Endothelial cell of umbilical vein (primary cell): ENCODE measurements around the gene CLRN1. TPM values are rescaled to one million over a fixed set of nuclear protein-coding genes. Genes with fewer than 3 reads are reported as not detected.

Experiments
- BruUV-seq: library from RNA; stranded (reverse); fragments of 400-500 nt; replicated peaks from 2 replicates; lab custom pipeline; 2021; lab: Mats Ljungman, UMichigan
- CTCF ChIA-PET: fragments of 300-600, 350-600 bp; sonication (Branson Sonifier 250); formaldehyde crosslinking; loops from one replicate; lab custom pipeline; 2021; ENCODE audit warnings: antibody characterized with exemption, inconsistent platforms; lab: Charles Lee
- POLR2A ChIA-PET: fragments of 300-600, 350-600 bp; sonication (Branson Sonifier 250); formaldehyde crosslinking; loops from one replicate; lab custom pipeline; 2021; ENCODE audit warnings: antibody characterized with exemption, inconsistent platforms; lab: Charles Lee
- DNase-seq: peaks from one replicate; pipeline ENCODE4 v3.0.0-alpha.2; 2011; ENCODE audit warnings: low read depth, low spot score
- FAIRE-seq: peaks from 2 replicates; lab custom pipeline; 2011; peaks lifted over from hg19 to GRCh38; lab: Jason Lieb, UNC
- H2AFZ ChIP-seq: 2 replicates; pipeline ENCODE4 v1.6.0; 2012; ENCODE audit warnings: low read depth, low read length, control low read depth, inconsistent platforms
- H3K27ac ChIP-seq: 2 replicates; pipeline ENCODE4 v1.5.1; 2011; ENCODE audit warnings: low read depth, mild to moderate bottlenecking, control low read depth, low read length, moderate library complexity; ENCODE audit not compliant: insufficient read depth
- H3K27me3 ChIP-seq, 2 experiments: 2 replicates each; pipeline versions ENCODE4 v1.6.0 to v1.6.1; 2011; ENCODE audit warnings: low read length in 2 of 2, mixed read lengths in 1 of 2; ENCODE audit not compliant: control insufficient read depth in 2 of 2, insufficient read depth in 2 of 2
- H3K36me3 ChIP-seq, 2 experiments: 2 replicates in 1 of 2; 3 replicates in 1 of 2; pipeline ENCODE4 v1.5.1; 2011; ENCODE audit warnings: low read length in 2 of 2, mild to moderate bottlenecking in 1 of 2, moderate library complexity in 1 of 2; ENCODE audit not compliant: control insufficient read depth in 2 of 2, insufficient read depth in 2 of 2; ENCODE audit errors: extremely low read depth in 1 of 2
- H3K4me1 ChIP-seq: 3 replicates; pipeline ENCODE4 v1.5.1; 2011; ENCODE audit warnings: mild to moderate bottlenecking, low read length; ENCODE audit not compliant: control insufficient read depth, insufficient read depth; ENCODE audit errors: extremely low read depth
- H3K4me2 ChIP-seq: 2 replicates; pipeline ENCODE4 v1.6.1; 2011; ENCODE audit warnings: low read length, control low read depth, mixed read lengths; ENCODE audit not compliant: insufficient read depth
- H3K4me3 ChIP-seq, 3 experiments: fragments of 200-600 bp in 1 of 3; sonication (generic), shearing (Covaris generic) in 1 of 3; replicated peaks in 1 of 3; 2 replicates each; pipeline ENCODE4 v1.5.1; 2011 to 2016; ENCODE audit warnings: control low read depth in 3 of 3, low read length in 3 of 3, mild to moderate bottlenecking in 2 of 3, inconsistent platforms in 1 of 3, low read depth in 1 of 3, moderate library complexity in 1 of 3; ENCODE audit not compliant: insufficient read depth in 1 of 3
- H3K79me2 ChIP-seq: 2 replicates; pipeline ENCODE4 v1.6.0; 2012; ENCODE audit warnings: low read length, inconsistent platforms; ENCODE audit not compliant: control insufficient read depth, insufficient read depth
- H3K9ac ChIP-seq: replicated peaks from 2 replicates; pipeline ENCODE3; 2011; ENCODE audit warnings: low read length, control low read depth; ENCODE audit not compliant: insufficient read depth; ENCODE audit errors: extremely low read depth
- H3K9me1 ChIP-seq: replicated peaks from 3 replicates; pipeline ENCODE4 v1.6.0; 2011; ENCODE audit warnings: mild to moderate bottlenecking, low read length; ENCODE audit not compliant: control insufficient read depth, insufficient read depth; ENCODE audit errors: extremely low read depth
- H3K9me3 ChIP-seq: replicated peaks from 2 replicates; pipeline ENCODE4 v1.5.1; 2012; ENCODE audit warnings: low read length, inconsistent platforms; ENCODE audit not compliant: control insufficient read depth, insufficient read depth
- H4K20me1 ChIP-seq: replicated peaks from 2 replicates; pipeline ENCODE3; 2011; ENCODE audit warnings: mild to moderate bottlenecking, low read length; ENCODE audit not compliant: control insufficient read depth, insufficient read depth; ENCODE audit errors: extremely low read depth
- EZH2 ChIP-seq: IDR thresholded peaks from 2 replicates; pipeline ENCODE4 v1.6.1; 2012; ENCODE audit warnings: borderline replicate concordance, low read depth, mild to moderate bottlenecking, moderate library complexity, low read length, inconsistent platforms; ENCODE audit not compliant: severe bottlenecking
- FOS ChIP-seq: IDR thresholded peaks from 2 replicates; pipeline ENCODE4 v1.6.1; 2011; ENCODE audit warnings: mild to moderate bottlenecking, low read length, moderate library complexity, borderline replicate concordance; ENCODE audit not compliant: insufficient read depth
- GATA2 ChIP-seq: IDR thresholded peaks from 2 replicates; pipeline ENCODE4 v1.7.0; 2011; ENCODE audit warnings: low read depth, mild to moderate bottlenecking, moderate library complexity, mixed read lengths, low read length; ENCODE audit not compliant: insufficient read length, insufficient read depth
- JUN ChIP-seq: IDR thresholded peaks from 2 replicates; pipeline ENCODE4 v1.6.1; 2011; ENCODE audit warnings: borderline replicate concordance, low read depth; ENCODE audit not compliant: insufficient read length, insufficient read depth
- MYC ChIP-seq: IDR thresholded peaks from one replicate; pipeline ENCODE4 v1.6.1; 2011; ENCODE audit warnings: mild to moderate bottlenecking, low read depth, low read length
- POLR2A ChIP-seq: IDR thresholded peaks from 2 replicates; pipeline ENCODE4 v1.6.1; 2012; ENCODE audit warnings: low read depth, mild to moderate bottlenecking, control low read depth, low read length
- POLR2AphosphoS5 ChIP-seq: IDR thresholded peaks from 2 replicates; pipeline ENCODE4 v1.6.1; 2012; ENCODE audit warnings: low read depth, mild to moderate bottlenecking, control low read depth, low read length, moderate library complexity; ENCODE audit not compliant: insufficient read depth
- dilution Hi-C: fragments of 300-500 bp; cut with MboI; formaldehyde crosslinking; loops from one replicate; pipeline ENCODE4 v1.15.0; 2019; ENCODE audit warnings: low sequenced_read_pairs; ENCODE audit not compliant: extremely low pct_ligation_motif_present
- intact Hi-C: fragments of 100-400 bp; cut with micrococcal nuclease; formaldehyde crosslinking; loops from one replicate; pipeline ENCODE4 v1.10.0; 2022
- polyA plus RNA-seq, 4 experiments: library from polyadenylated mRNA; depleted of rRNA in 3 of 4; stranded (reverse) in 3 of 4; unstranded in 1 of 4; fragments of >200 nt; gene quantifications; 2 replicates each; pipeline versions ENCODE4 v1.2.1 to v1.2.3, GENCODE V29; 2011 to 2012; ENCODE audit warnings: missing spikeins in 1 of 4
- total RNA-seq: library from RNA; stranded (reverse); gene quantifications from 2 replicates; pipeline ENCODE4 v1.2.3, GENCODE V29; 2021
- TF ChIP-seq, protein P1 (sequence below), 2 donors: IDR thresholded peaks; 1 replicate in 1 of 2; 2 replicates in 1 of 2; pipeline ENCODE4 v1.5.1; 2011; ENCODE audit warnings: low read length in 2 of 2, mild to moderate bottlenecking in 2 of 2, moderate library complexity in 2 of 2, control low read depth in 1 of 2, inconsistent platforms in 1 of 2, low read depth in 1 of 2; ENCODE audit not compliant: insufficient read depth in 1 of 2; ENCODE audit errors: extremely low read depth in 1 of 2
- TF ChIP-seq, protein P2 (sequence below): IDR thresholded peaks from 2 replicates; pipeline ENCODE4 v1.6.1; 2011; ENCODE audit not compliant: insufficient read depth, insufficient read length

The CLRN1 gene
- total and polyA plus RNA-seq, 2 donors (not counting 3 experiments of a cell fraction or from before 2014, with no cell fraction given): not detected

- no TSS peak for BruUV-seq
- Histone ChIP-seq H3K9ac (no peak overlapping the region), H3K4me1 (no peaks in the 10 kb centered on the region), H3K4me2 (no peak overlapping the region), H3K36me3 (no peaks in the 10 kb centered on the region), H3K27ac (no peak overlapping the region), H4K20me1 (no peaks in the 10 kb centered on the region), H3K4me3 (no peak overlapping the region), H2AFZ (no peak overlapping the region), H3K27me3 (no peaks in the 10 kb centered on the region), H3K9me1 (no peaks in the 10 kb centered on the region), H3K9me3 (no peaks in the 10 kb centered on the region), H3K79me2 (no peaks in the 10 kb centered on the region)
- ChIA-PET POLR2A (no interaction called here), CTCF (interaction anchor here (1.0 kb wide), 1 partner anchor 10 kb away, joined by 3 read pairs; no protein-coding TSS in a partner anchor)
- dilution Hi-C loops (no loop called here), intact Hi-C loops (no loop called here)
- no peak for FAIRE-seq
- TF ChIP-seq, protein P1, sequence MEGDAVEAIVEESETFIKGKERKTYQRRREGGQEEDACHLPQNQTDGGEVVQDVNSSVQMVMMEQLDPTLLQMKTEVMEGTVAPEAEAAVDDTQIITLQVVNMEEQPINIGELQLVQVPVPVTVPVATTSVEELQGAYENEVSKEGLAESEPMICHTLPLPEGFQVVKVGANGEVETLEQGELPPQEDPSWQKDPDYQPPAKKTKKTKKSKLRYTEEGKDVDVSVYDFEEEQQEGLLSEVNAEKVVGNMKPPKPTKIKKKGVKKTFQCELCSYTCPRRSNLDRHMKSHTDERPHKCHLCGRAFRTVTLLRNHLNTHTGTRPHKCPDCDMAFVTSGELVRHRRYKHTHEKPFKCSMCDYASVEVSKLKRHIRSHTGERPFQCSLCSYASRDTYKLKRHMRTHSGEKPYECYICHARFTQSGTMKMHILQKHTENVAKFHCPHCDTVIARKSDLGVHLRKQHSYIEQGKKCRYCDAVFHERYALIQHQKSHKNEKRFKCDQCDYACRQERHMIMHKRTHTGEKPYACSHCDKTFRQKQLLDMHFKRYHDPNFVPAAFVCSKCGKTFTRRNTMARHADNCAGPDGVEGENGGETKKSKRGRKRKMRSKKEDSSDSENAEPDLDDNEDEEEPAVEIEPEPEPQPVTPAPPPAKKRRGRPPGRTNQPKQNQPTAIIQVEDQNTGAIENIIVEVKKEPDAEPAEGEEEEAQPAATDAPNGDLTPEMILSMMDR (IDR thresholded peaks at IDR 0.05; ENCODE audit: extremely low read depth in 1 of 2, insufficient read depth in 1 of 2, low read depth in 1 of 2, low read length in 2 of 2): no peak
- TF ChIP-seq MYC (no peak), JUN (no peak), POLR2AphosphoS5 (no peak), POLR2A (no peak), EZH2 (no peak), FOS (no peak), GATA2 (no peak)
- TF ChIP-seq, protein P2, sequence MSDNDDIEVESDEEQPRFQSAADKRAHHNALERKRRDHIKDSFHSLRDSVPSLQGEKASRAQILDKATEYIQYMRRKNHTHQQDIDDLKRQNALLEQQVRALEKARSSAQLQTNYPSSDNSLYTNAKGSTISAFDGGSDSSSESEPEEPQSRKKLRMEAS: no peak
- no peak for DNase-seq
Observed at GRCh38 chr3:150889106-150889505, 83.4 kb downstream of the CLRN1 start.
